ENCODE measurements around the gene LAMA4. TPM values are rescaled to one million over a fixed set of nuclear protein-coding genes. Genes with fewer than 3 reads are reported as not detected.

LAMA4 gene
- total RNA-seq, 1 experiment from 2014 or later, result 9.4 TPM

- Histone ChIP-seq H3K9me3 (ENCODE audit: low read length) (no peaks in the 10 kb centered on the region), H3K9me2 (replicated peaks; ENCODE audit: low read length) (no peaks in the 10 kb centered on the region), H3K27me3 (ENCODE audit: low read length) (no peaks in the 10 kb centered on the region), H3K79me2 (ENCODE audit: low read length) (no peaks in the 10 kb centered on the region), H3K27ac (ENCODE audit: low read length) (no peak overlapping the region), H3K36me3 (ENCODE audit: low read depth, low read length) (no peaks in the 10 kb centered on the region), H3K9ac (ENCODE audit: low read length) (no peak overlapping the region), H3K4me3 (ENCODE audit: low read length) (no peak overlapping the region), H3F3A (ENCODE audit: low read length, unreplicated experiment) (no peaks in the 10 kb centered on the region), H2AFZ (ENCODE audit: low read length) (no peak overlapping the region), H4K20me1 (ENCODE audit: low read length) (no peaks in the 10 kb centered on the region), H3K4me2 (ENCODE audit: low read length) (no peak overlapping the region), H3K4me1 (ENCODE audit: insufficient read depth, low read length) (no peaks in the 10 kb centered on the region)
- no peak for DNase-seq
- ChIA-PET POLR2A (ENCODE audit: unreplicated experiment) (no interaction called here), CTCF (no interaction called here)
- no peak for TF ChIP-seq EZH2phosphoT487 (IDR thresholded peaks at IDR 0.05; ENCODE audit: borderline replicate concordance, low read length)
- TF ChIP-seq CTCF (conservative IDR thresholded peaks at IDR 0.05; ENCODE audit: low read depth, low read length), result no peak
- TF ChIP-seq EZH2 (IDR thresholded peaks at IDR 0.05; ENCODE audit: low read length, unreplicated experiment), result no peak
- no peak for ATAC-seq
- no TSS peak for BruUV-seq (replicated peaks)
- intact Hi-C loops (cut with micrococcal nuclease), result no loop called here
Measured at GRCh38 chr6:112272799-112273198, 18.4 kb upstream of the LAMA4 start.

GRCh38 chr6:112270756-112271155 is 16.4 kb upstream of the LAMA4 start:
- Histone ChIP-seq H3K79me2 (ENCODE audit: low read length) (no peaks in the 10 kb centered on the region), H4K20me1 (ENCODE audit: low read length) (no peaks in the 10 kb centered on the region), H3K9ac (ENCODE audit: low read length) (no peak overlapping the region), H3K9me2 (replicated peaks; ENCODE audit: low read length) (no peaks in the 10 kb centered on the region), H3K4me2 (ENCODE audit: low read length) (no peak overlapping the region), H3K27me3 (ENCODE audit: low read length) (no peaks in the 10 kb centered on the region), H3K4me1 (ENCODE audit: insufficient read depth, low read length) (no peaks in the 10 kb centered on the region), H3K9me3 (ENCODE audit: low read length) (no peaks in the 10 kb centered on the region), H3K36me3 (ENCODE audit: low read depth, low read length) (no peaks in the 10 kb centered on the region), H2AFZ (ENCODE audit: low read length) (no peak overlapping the region), H3F3A (ENCODE audit: low read length, unreplicated experiment) (no peaks in the 10 kb centered on the region), H3K27ac (ENCODE audit: low read length) (no peak overlapping the region), H3K4me3 (ENCODE audit: low read length) (no peak overlapping the region)
- TF ChIP-seq EZH2 (IDR thresholded peaks at IDR 0.05; ENCODE audit: low read length, unreplicated experiment) (no peak), CTCF (conservative IDR thresholded peaks at IDR 0.05; ENCODE audit: low read depth, low read length) (no peak), EZH2phosphoT487 (IDR thresholded peaks at IDR 0.05; ENCODE audit: borderline replicate concordance, low read length) (no peak)
- intact Hi-C loops (cut with micrococcal nuclease), result no loop called here
- no peak for DNase-seq
- ChIA-PET CTCF (no interaction called here), POLR2A (ENCODE audit: unreplicated experiment) (no interaction called here)
- ATAC-seq, result no peak
- no TSS peak for BruUV-seq (replicated peaks)

- TF ChIP-seq EZH2phosphoT487 (IDR thresholded peaks at IDR 0.05; ENCODE audit: borderline replicate concordance, low read length), result no peak
- no peak for TF ChIP-seq CTCF (conservative IDR thresholded peaks at IDR 0.05; ENCODE audit: low read depth, low read length)
- TF ChIP-seq EZH2 (IDR thresholded peaks at IDR 0.05; ENCODE audit: low read length, unreplicated experiment), result no peak
- Histone ChIP-seq H3K4me1 (ENCODE audit: insufficient read depth, low read length) (no peaks in the 10 kb centered on the region), H3K4me3 (ENCODE audit: low read length) (no peak overlapping the region), H3K27ac (ENCODE audit: low read length) (no peak overlapping the region), H3K36me3 (ENCODE audit: low read depth, low read length) (no peaks in the 10 kb centered on the region), H3K9me2 (replicated peaks; ENCODE audit: low read length) (no peaks in the 10 kb centered on the region), H3F3A (ENCODE audit: low read length, unreplicated experiment) (no peaks in the 10 kb centered on the region), H4K20me1 (ENCODE audit: low read length) (no peaks in the 10 kb centered on the region), H3K9ac (ENCODE audit: low read length) (no peak overlapping the region), H2AFZ (ENCODE audit: low read length) (no peak overlapping the region), H3K9me3 (ENCODE audit: low read length) (no peaks in the 10 kb centered on the region), H3K27me3 (ENCODE audit: low read length) (no peaks in the 10 kb centered on the region), H3K79me2 (ENCODE audit: low read length) (no peaks in the 10 kb centered on the region), H3K4me2 (ENCODE audit: low read length) (no peak overlapping the region)
- DNase-seq, result no peak
- no peak for ATAC-seq
- ChIA-PET CTCF (no interaction called here), POLR2A (ENCODE audit: unreplicated experiment) (no interaction called here)
- intact Hi-C loops (cut with micrococcal nuclease), result loop anchor here (1.0 kb wide), 1 partner anchor 90 kb away; no protein-coding TSS in a partner anchor
- no TSS peak for BruUV-seq (replicated peaks)
Measured at GRCh38 chr6:112269979-112270566, 15.7 kb upstream of the LAMA4 start.
